NCI-H345 treated with DMSO at 0.1 percent for 48 hours (cell line): ENCODE measurements around the gene UNC13B.

Experiments used
- DNase-seq: peaks from one replicate; lab custom pipeline; 2025; ENCODE audit not compliant: unreplicated experiment; lab: John Stamatoyannopoulos, UW

Gene UNC13B

GRCh38 chr9:35318741-35319140, 156.9 kb downstream of the UNC13B start:
- DNase-seq = no peak

- no peak for DNase-seq
Observed at GRCh38 chr9:35322075-35322885, 160.5 kb downstream of the UNC13B start.

- DNase-seq = no peak
Observed at GRCh38 chr9:35324966-35325365, 163.2 kb downstream of the UNC13B start.

- no peak for DNase-seq
Observed at GRCh38 chr9:35333551-35333950, 171.7 kb downstream of the UNC13B start.

GRCh38 chr9:35335164-35335563, 173.4 kb downstream of the UNC13B start:
- DNase-seq = no peak

- DNase-seq = no peak
Observed at GRCh38 chr9:35338086-35338485, 176.3 kb downstream of the UNC13B start.

- no peak for DNase-seq
Observed at GRCh38 chr9:35338561-35339274, 176.9 kb downstream of the UNC13B start.

GRCh38 chr9:35340046-35340445, 178.2 kb downstream of the UNC13B start:
- no peak for DNase-seq

- DNase-seq = no peak
Observed at GRCh38 chr9:35341021-35341420, 179.2 kb downstream of the UNC13B start.

- DNase-seq = no peak
Observed at GRCh38 chr9:35341585-35341984, 179.8 kb downstream of the UNC13B start.

GRCh38 chr9:35342221-35342958, 180.6 kb downstream of the UNC13B start:
- no peak for DNase-seq

- no peak for DNase-seq
Observed at GRCh38 chr9:35348109-35348508, 186.3 kb downstream of the UNC13B start.

GRCh38 chr9:35349287-35349990, 187.6 kb downstream of the UNC13B start:
- no peak for DNase-seq

GRCh38 chr9:35350212-35350611, 188.4 kb downstream of the UNC13B start:
- DNase-seq = no peak

GRCh38 chr9:35350827-35351549, 189.2 kb downstream of the UNC13B start:
- DNase-seq = no peak

GRCh38 chr9:35353731-35354365, 192.0 kb downstream of the UNC13B start:
- no peak for DNase-seq

- DNase-seq = no peak
Observed at GRCh38 chr9:35355939-35356338, 194.1 kb downstream of the UNC13B start.

- no peak for DNase-seq
Observed at GRCh38 chr9:35357116-35357515, 195.3 kb downstream of the UNC13B start.

GRCh38 chr9:35357826-35358225, 196.0 kb downstream of the UNC13B start:
- no peak for DNase-seq
